HepG2 (cell line): ENCODE measurements around the gene FAM124A. TPM values are rescaled to one million over a fixed set of nuclear protein-coding genes. Genes with fewer than 3 reads are reported as not detected.

Experiments
- ATAC-seq: fragments of 200-7000 bp; cut with Tn5 transposase; 3 replicates; pipeline ENCODE4 v1.9.1; 2020; ENCODE audit warnings: mild to moderate bottlenecking, moderate library complexity
- BruUV-seq: library from RNA; stranded (reverse); fragments of 400-500 nt; replicated peaks from 2 replicates; lab custom pipeline; 2021; lab: Mats Ljungman, UMichigan
- CTCF ChIA-PET: fragments of 300-600 bp; formaldehyde crosslinking; extraction: SDS; loops from one replicate; lab custom pipeline; 2021; ENCODE audit warnings: low total read pairs, inconsistent platforms, low intra/inter-chr PET ratio; lab: Yijun Ruan, JAX
- POLR2A ChIA-PET: fragments of 350-600 bp; sonication (Branson Sonifier 250); formaldehyde crosslinking; loops from one replicate; lab custom pipeline; 2020; ENCODE audit warnings: antibody characterized with exemption, inconsistent platforms; lab: Yijun Ruan, JAX
- DNase-seq: peaks from one replicate; pipeline ENCODE4 v3.0.0-alpha.2; 2015; ENCODE audit warnings: low spot score
- FAIRE-seq: peaks from 3 replicates; lab custom pipeline; 2011; peaks lifted over from hg19 to GRCh38; lab: Jason Lieb, UNC
- H2AFZ ChIP-seq: one replicate; pipeline ENCODE4 v1.6.1; 2011; ENCODE audit warnings: low read length, inconsistent platforms
- H3K27ac ChIP-seq: fragments of 300-600 bp; 3 replicates; pipeline ENCODE4 v1.8.0; 2011; ENCODE audit warnings: mixed run types, mild to moderate bottlenecking, mixed read lengths, low read length, inconsistent platforms; ENCODE audit not compliant: insufficient read depth; ENCODE audit errors: extremely low read length
- H3K27me3 ChIP-seq, 2 experiments: fragments of 200-600 bp in 1 of 2; 2 replicates in 1 of 2; 3 replicates in 1 of 2; pipeline versions ENCODE4 v1.6.0 to v1.8.0; 2011; ENCODE audit warnings: low read length in 2 of 2, mild to moderate bottlenecking in 2 of 2, moderate library complexity in 2 of 2, inconsistent platforms in 1 of 2; ENCODE audit not compliant: insufficient read depth in 2 of 2, control insufficient read depth in 1 of 2
- H3K36me3 ChIP-seq, 2 experiments: fragments of 200-600 bp in 1 of 2; replicated peaks in 1 of 2; 2 replicates in 1 of 2; 3 replicates in 1 of 2; pipeline versions ENCODE4 v1.5.1 to v1.8.0; 2011; ENCODE audit warnings: low read length in 2 of 2, inconsistent platforms in 1 of 2; ENCODE audit not compliant: insufficient read depth in 2 of 2, control insufficient read depth in 1 of 2
- H3K4me1 ChIP-seq: 2 replicates; pipeline ENCODE4 v1.5.1; 2012; ENCODE audit warnings: low read length, inconsistent platforms; ENCODE audit not compliant: insufficient read depth
- H3K4me2 ChIP-seq: 2 replicates; pipeline ENCODE4 v1.6.0; 2011; ENCODE audit warnings: low read depth, low read length, inconsistent platforms
- H3K4me3 ChIP-seq, 3 experiments: fragments of 200-600 bp in 1 of 3; sonication (generic), shearing (Covaris generic) in 1 of 3; replicated peaks in 1 of 3; 2 replicates each; pipeline ENCODE4 v1.5.1; 2011 to 2016; ENCODE audit warnings: low read length in 3 of 3, inconsistent platforms in 2 of 3, low read depth in 2 of 3, mild to moderate bottlenecking in 2 of 3, control low read depth in 1 of 3, mixed read lengths in 1 of 3; ENCODE audit not compliant: insufficient read depth in 1 of 3
- H3K79me2 ChIP-seq: one replicate; pipeline ENCODE4 v1.6.1; 2011; ENCODE audit warnings: low read length, inconsistent platforms; ENCODE audit not compliant: insufficient read depth
- H3K9ac ChIP-seq: 2 replicates; pipeline ENCODE4 v1.6.0; 2011; ENCODE audit warnings: mild to moderate bottlenecking, low read depth, low read length, inconsistent platforms; ENCODE audit not compliant: insufficient read depth
- H3K9me3 ChIP-seq: 2 replicates; pipeline ENCODE4 v1.5.1; 2012; ENCODE audit warnings: mild to moderate bottlenecking, low read length
- H4K20me1 ChIP-seq: 2 replicates; pipeline ENCODE4 v1.6.0; 2011; ENCODE audit warnings: inconsistent platforms, mild to moderate bottlenecking, low read length, moderate library complexity; ENCODE audit not compliant: insufficient read depth
- ASH2L ChIP-seq: fragments of 300-600, 200-600 bp; sonication (generic); IDR thresholded peaks from 2 replicates; pipeline ENCODE4 v1.7.0; 2017; ENCODE audit warnings: low read depth, mild to moderate bottlenecking, moderate library complexity, mixed read lengths, low read length; ENCODE audit not compliant: insufficient read length
- ERF ChIP-seq: IDR thresholded peaks from 2 replicates; pipeline ENCODE4 v1.6.1; 2018; ENCODE audit warnings: missing biosample characterization, missing genetic modification reagents
- FOSL2 ChIP-seq: sonication (generic); formaldehyde crosslinking; IDR thresholded peaks from 2 replicates; pipeline ENCODE4 v1.4.0; 2020; ENCODE audit warnings: missing genetic modification reagents
- GATAD2A ChIP-seq: IDR thresholded peaks from 2 replicates; pipeline ENCODE4 v1.6.1; 2016
- HDAC2 ChIP-seq: sonication (generic); formaldehyde crosslinking; IDR thresholded peaks from 2 replicates; pipeline ENCODE4 v1.4.0; 2020; ENCODE audit warnings: missing genetic modification reagents
- HNRNPH1 ChIP-seq: fragments of 200-400 bp; formaldehyde crosslinking; optimal IDR thresholded peaks from 2 replicates; pipeline ENCODE3; 2017; ENCODE audit warnings: mild to moderate bottlenecking, low read depth, low read length
- IKZF1 ChIP-seq: fragments of 450-650 bp; IDR thresholded peaks from 2 replicates; pipeline ENCODE4 v1.7.1; 2016
- KLF9 ChIP-seq: IDR thresholded peaks from 2 replicates; pipeline ENCODE4 v1.6.1; 2016; ENCODE audit warnings: low read depth
- MIXL1 ChIP-seq: IDR thresholded peaks from 2 replicates; pipeline ENCODE4 v1.6.1; 2016
- MLLT10 ChIP-seq: sonication (generic); formaldehyde crosslinking; IDR thresholded peaks from 2 replicates; pipeline ENCODE4 v1.4.0; 2020; ENCODE audit warnings: missing genetic modification reagents
- NAIF1 ChIP-seq: sonication (generic); formaldehyde crosslinking; IDR thresholded peaks from 2 replicates; pipeline ENCODE4 v1.5.0; 2020; ENCODE audit warnings: mild to moderate bottlenecking, missing genetic modification reagents, borderline replicate concordance
- NR2C2 ChIP-seq: sonication (generic); formaldehyde crosslinking; IDR thresholded peaks from 2 replicates; pipeline ENCODE4 v1.4.0; 2020; ENCODE audit warnings: missing genetic modification reagents, mild to moderate bottlenecking, moderate library complexity, borderline replicate concordance
- POLR2AphosphoS5 ChIP-seq: IDR thresholded peaks from 2 replicates; pipeline ENCODE4 v1.6.1; 2012; ENCODE audit warnings: low read depth, low read length
- SKI ChIP-seq: fragments of 450-650 bp; IDR thresholded peaks from one replicate; pipeline ENCODE4 v1.6.1; 2018; ENCODE audit warnings: mild to moderate bottlenecking; ENCODE audit not compliant: partially characterized antibody
- U2AF1 ChIP-seq: fragments of 200-400 bp; formaldehyde crosslinking; optimal IDR thresholded peaks from 2 replicates; pipeline ENCODE3; 2017; ENCODE audit warnings: mild to moderate bottlenecking, low read depth, low read length
- ZFP36L1 ChIP-seq: sonication (generic); formaldehyde crosslinking; IDR thresholded peaks from 2 replicates; pipeline ENCODE4 v1.8.0; 2022; ENCODE audit warnings: mild to moderate bottlenecking, missing genetic modification reagents, moderate library complexity
- WGBS: methylation state at CpG from one replicate; pipeline ENCODE4 v1.1.6; 2017; ENCODE audit warnings: low lambda C conversion rate; 5-methylcytosine and 5-hydroxymethylcytosine counted together
- in situ Hi-C: cut with HindIII; loops from 2 replicates; pipeline ENCODE4 v1.10.0; 2017; ENCODE audit warnings: low pct_unique_long_range_greater_than_20kb; ENCODE audit not compliant: extremely low pct_ligation_motif_present
- intact Hi-C: fragments of 100-400 bp; cut with micrococcal nuclease; formaldehyde crosslinking; loops from one replicate; pipeline ENCODE4 v1.10.0; 2022; ENCODE audit not compliant: unreplicated experiment
- polyA plus RNA-seq, 8 experiments: library from polyadenylated mRNA; depleted of rRNA in 3 of 8; stranded (reverse) in 7 of 8; unstranded in 1 of 8; fragments of >200 nt; fragmentation: Illumina TruSeq in 4 of 8; extraction: Trizol in 4 of 8; gene quantifications; 2 replicates each; pipeline versions ENCODE4 v1.2.1 to v1.2.3, GENCODE V29; 2011 to 2016; ENCODE audit warnings: low read depth in 4 of 8, missing spikeins in 1 of 8, mixed read lengths in 1 of 8; ENCODE audit not compliant: insufficient read depth in 1 of 8
- total RNA-seq, 5 experiments: library from RNA; depleted of rRNA; stranded (reverse); fragments of >200 nt; fragmentation: Illumina TruSeq; extraction: Trizol; gene quantifications; 2 replicates each; pipeline ENCODE4 v1.2.3, GENCODE V29; 2016; ENCODE audit warnings: low read depth in 1 of 5
- TF ChIP-seq, protein P1 (sequence below): sonication (generic); formaldehyde crosslinking; IDR thresholded peaks from 2 replicates; pipeline ENCODE4 v1.4.0; 2020; ENCODE audit warnings: mild to moderate bottlenecking, missing genetic modification reagents

Gene FAM124A
- total and polyA plus RNA-seq, 2 of the 13 experiments (the other 11 are each of a cell fraction or from before 2014, with no cell fraction given), result not detected

GRCh38 chr13:51331354-51331861 is 109.2 kb downstream of the FAM124A start:
- WGBS, result 9% methylated on average over 4 of the region's 6 CpGs
- H2AFZ ChIP-seq, result no peak overlapping the region
- no peaks in the 10 kb centered on the region for H4K20me1 ChIP-seq
- no peak for TF ChIP-seq GATAD2A
- no peak for TF ChIP-seq ASH2L
- TF ChIP-seq SKI, result no peak
- TF ChIP-seq KLF9 (CRISPR knock-in tag), result no peak
- TF ChIP-seq NR2C2 (CRISPR knock-in tag), result no peak
- TF ChIP-seq NAIF1 (CRISPR knock-in tag), result no peak
- TF ChIP-seq MIXL1 (CRISPR knock-in tag), result no peak
- H3K9me3 ChIP-seq, result no peaks in the 10 kb centered on the region
- BruUV-seq, result no TSS peak
- intact Hi-C loops (no loop called here), in situ Hi-C loops (no loop called here)
- POLR2A ChIA-PET, result no interaction called here
- H3K36me3 ChIP-seq, result no peaks in the 10 kb centered on the region
- H3K79me2 ChIP-seq, result no peaks in the 10 kb centered on the region
- CTCF ChIA-PET, result no interaction called here
- H3K4me2 ChIP-seq, result no peak overlapping the region
- DNase-seq (no peak), FAIRE-seq (no peak), ATAC-seq (no peak)
- H3K4me1 ChIP-seq, result no peaks in the 10 kb centered on the region
- H3K9ac ChIP-seq, result no peak overlapping the region
- no peak overlapping the region for H3K27ac ChIP-seq
- no peak overlapping the region for H3K4me3 ChIP-seq
- H3K27me3 ChIP-seq, result no peaks in the 10 kb centered on the region

DNA sequence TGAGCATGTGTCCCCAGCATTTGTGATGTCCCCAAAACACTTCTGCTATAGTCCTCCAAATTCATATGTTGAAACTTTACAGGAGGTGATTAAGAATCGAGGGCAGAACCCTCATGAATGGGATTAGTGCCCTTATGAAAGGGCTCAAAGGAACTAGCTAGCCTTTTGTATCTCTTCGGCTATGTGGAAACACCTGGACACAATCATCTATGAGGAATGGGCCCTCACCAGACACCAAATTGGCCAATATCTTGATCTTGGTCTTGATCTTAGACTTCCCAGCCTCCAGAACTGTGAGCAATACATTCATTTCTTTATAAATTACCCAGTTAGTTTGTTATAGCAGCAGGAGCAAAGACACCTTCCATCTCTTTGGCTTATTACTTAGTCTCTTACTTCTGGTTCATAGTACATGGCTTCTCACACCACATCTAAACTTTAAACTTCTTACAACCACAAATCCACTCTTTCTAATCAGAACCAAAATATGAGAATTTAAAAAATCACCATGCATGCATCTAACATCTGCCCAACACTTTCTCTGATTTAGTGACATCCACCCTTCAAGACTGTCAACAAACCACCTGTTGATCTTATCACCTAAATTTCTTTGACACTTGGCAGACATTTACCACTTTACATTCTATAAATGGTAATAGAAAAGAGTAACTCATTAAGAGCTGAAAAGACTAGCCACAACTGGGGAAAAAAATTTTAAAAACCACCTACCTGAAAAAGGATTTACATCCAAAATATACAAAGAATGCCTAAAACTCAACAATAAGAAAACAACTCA is 110.6 kb downstream of the FAM124A start:
- no TSS peak for BruUV-seq
- Histone ChIP-seq H3K9me3 (no peaks in the 10 kb centered on the region), H3K4me3 (no peak overlapping the region), H3K27me3 (no peaks in the 10 kb centered on the region), H3K4me1 (no peaks in the 10 kb centered on the region), H3K27ac (no peak overlapping the region), H4K20me1 (no peaks in the 10 kb centered on the region), H3K9ac (no peak overlapping the region), H3K79me2 (no peaks in the 10 kb centered on the region), H3K4me2 (no peak overlapping the region)
- DNase-seq, result no peak
- intact Hi-C loops (no loop called here), in situ Hi-C loops (no loop called here)
- WGBS, result 39% methylated on average over 2 of the region's 2 CpGs
- ATAC-seq, result no peak
- TF ChIP-seq U2AF1 (no peak), IKZF1 (no peak), HDAC2 (no peak), ZFP36L1 (no peak), POLR2AphosphoS5 (no peak), ERF (CRISPR knock-in tag) (no peak), MLLT10 (CRISPR knock-in tag) (no peak), HNRNPH1 (no peak), FOSL2 (CRISPR knock-in tag) (no peak)
- TF ChIP-seq, protein P1, sequence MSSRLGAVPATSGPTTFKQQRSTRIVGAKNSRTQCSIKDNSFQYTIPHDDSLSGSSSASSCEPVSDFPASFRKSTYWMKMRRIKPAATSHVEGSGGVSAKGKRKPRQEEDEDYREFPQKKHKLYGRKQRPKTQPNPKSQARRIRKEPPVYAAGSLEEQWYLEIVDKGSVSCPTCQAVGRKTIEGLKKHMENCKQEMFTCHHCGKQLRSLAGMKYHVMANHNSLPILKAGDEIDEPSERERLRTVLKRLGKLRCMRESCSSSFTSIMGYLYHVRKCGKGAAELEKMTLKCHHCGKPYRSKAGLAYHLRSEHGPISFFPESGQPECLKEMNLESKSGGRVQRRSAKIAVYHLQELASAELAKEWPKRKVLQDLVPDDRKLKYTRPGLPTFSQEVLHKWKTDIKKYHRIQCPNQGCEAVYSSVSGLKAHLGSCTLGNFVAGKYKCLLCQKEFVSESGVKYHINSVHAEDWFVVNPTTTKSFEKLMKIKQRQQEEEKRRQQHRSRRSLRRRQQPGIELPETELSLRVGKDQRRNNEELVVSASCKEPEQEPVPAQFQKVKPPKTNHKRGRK (CRISPR knock-in tag), result no peak
- TF ChIP-seq, all 625 proteins: peak for 0
- no peak for FAIRE-seq
- ChIA-PET POLR2A (no interaction called here), CTCF (no interaction called here)
- H3K36me3 ChIP-seq, result no peaks in the 10 kb centered on the region
- H2AFZ ChIP-seq, result no peak overlapping the region
